ENCODE measurements around the gene ANKRD44. TPM values are rescaled to one million over a fixed set of nuclear protein-coding genes. Genes with fewer than 3 reads are reported as not detected.

Gene ANKRD44
- total and polyA plus RNA-seq, 2 of the 8 experiments (the other 6 are each of a cell fraction or from before 2014, with no cell fraction given), result 1.2 to 1.3 TPM

DNA sequence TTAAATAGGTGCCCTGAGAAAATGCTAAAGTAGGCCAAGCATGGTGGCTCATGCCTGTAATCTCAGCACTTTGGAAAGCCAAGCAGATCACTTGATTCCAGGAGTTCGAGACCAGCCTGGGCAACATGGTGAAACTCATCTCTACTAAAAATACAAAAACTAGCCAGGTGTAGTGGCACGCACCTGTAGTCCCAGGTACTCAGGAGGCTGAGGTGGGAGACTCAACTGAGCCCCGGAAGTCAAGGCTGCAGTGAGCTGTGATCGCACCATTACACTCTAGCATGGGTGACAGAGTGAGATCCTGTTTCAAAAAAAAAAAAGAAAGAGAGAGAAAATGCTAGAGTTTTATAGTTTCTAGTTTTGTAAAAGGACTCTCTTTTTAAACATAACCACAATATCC, 12.0 kb downstream of the ANKRD44 start:
- POLR2A ChIA-PET (ENCODE audit: partially characterized antibody), result no interaction called here
- FAIRE-seq, result no peak
- no peak overlapping the region for H3K9ac ChIP-seq (replicated peaks in 1 of 4; ENCODE audit: extremely low read depth in 1 of 4, low read depth in 3 of 4, low read length in 3 of 4)
- no peak for TF ChIP-seq TAF7 (optimal IDR thresholded peaks at IDR 0.05; ENCODE audit: borderline replicate concordance, low read depth, low read length)
- no peak for TF ChIP-seq SP4 (IDR thresholded peaks at IDR 0.05; ENCODE audit: low read length)
- TF ChIP-seq TAF1 (IDR thresholded peaks at IDR 0.05; ENCODE audit: low read depth, low read length), result no peak
- TF ChIP-seq SP2 (IDR thresholded peaks at IDR 0.05; ENCODE audit: low read length), result no peak
- no peak for TF ChIP-seq RFX5 (IDR thresholded peaks at IDR 0.05; ENCODE audit: borderline replicate concordance, low read depth, low read length)

More for the DNA sequence above, 12.0 kb downstream of the ANKRD44 start:
- no peak overlapping the region for H3K4me2 ChIP-seq (ENCODE audit: insufficient read depth in 1 of 2, low read depth in 2 of 2, low read length in 2 of 2)
- H3K56ac ChIP-seq (replicated peaks; ENCODE audit: insufficient read length, low read depth, low read length), result no peak overlapping the region
- no peak overlapping the region for H4K91ac ChIP-seq (replicated peaks; ENCODE audit: insufficient read length, low read length)
- CTCF ChIA-PET (ENCODE audit: partially characterized antibody), result interaction anchor here (1.2 kb wide), 1 partner anchor 11 kb away, joined by 3 read pairs; no protein-coding TSS in a partner anchor
- 93% methylated on average over 4 of the region's 4 CpGs; no CpG with 5 or more reads in 1 of the 2 experiments for WGBS, 2 experiments (ENCODE audit: extremely low coverage in 1 of 2, insufficient coverage in 1 of 2, insufficient read length in 1 of 2, insufficient replicate concordance in 2 of 2, low coverage in 1 of 2, low lambda C conversion rate in 2 of 2, missing lambda C conversion rate in 1 of 2)
- H2AK5ac ChIP-seq (ENCODE audit: low read depth, low read length), result no peak overlapping the region
- H3K18ac ChIP-seq (ENCODE audit: extremely low read depth, low read length), result no peak overlapping the region
- no peaks in the 10 kb centered on the region for H3K36me3 ChIP-seq (ENCODE audit: control insufficient read depth in 2 of 4, insufficient read depth in 4 of 4, low read length in 3 of 4)
- no peak overlapping the region for H3K23ac ChIP-seq (ENCODE audit: insufficient read length)
- H4K8ac ChIP-seq (ENCODE audit: extremely low read depth, insufficient read depth, low read length), result no peak overlapping the region
- no peak overlapping the region for H2BK15ac ChIP-seq (ENCODE audit: low read length)
- H2BK12ac ChIP-seq (ENCODE audit: low read depth, low read length), result no peak overlapping the region
- H3K9me3 ChIP-seq (ENCODE audit: insufficient read depth in 2 of 2, low read depth in 1 of 2, low read length in 1 of 2), result no peaks in the 10 kb centered on the region
- H3K14ac ChIP-seq (ENCODE audit: insufficient read length), result no peak overlapping the region
- no peaks in the 10 kb centered on the region for H4K20me1 ChIP-seq (replicated peaks in 1 of 2; ENCODE audit: control insufficient read depth in 1 of 2, insufficient read depth in 2 of 2, low read length in 2 of 2)
- H2BK5ac ChIP-seq (ENCODE audit: low read depth, low read length), result no peak overlapping the region
- H3K4ac ChIP-seq (replicated peaks; ENCODE audit: insufficient read length, low read depth, low read length), result no peak overlapping the region
- H3K4me3 ChIP-seq (ENCODE audit: extremely low read depth in 1 of 4, insufficient read depth in 2 of 4, low read depth in 3 of 4, low read length in 4 of 4), result no peak overlapping the region
- H3K23me2 ChIP-seq (ENCODE audit: low read depth, low read length), result no peaks in the 10 kb centered on the region
- no peak overlapping the region for H2BK120ac ChIP-seq (replicated peaks; ENCODE audit: low read depth, low read length)
- H3K27me3 ChIP-seq (replicated peaks in 1 of 4; ENCODE audit: control insufficient read depth in 3 of 4, extremely low read depth in 1 of 4, insufficient read depth in 3 of 4, low read length in 3 of 4), result no peaks in the 10 kb centered on the region
- no peak for DNase-seq (ENCODE audit: low read depth in 1 of 2, low spot score in 2 of 2)
- no peaks in the 10 kb centered on the region for H3K4me1 ChIP-seq (replicated peaks in 1 of 4; ENCODE audit: control insufficient read depth in 3 of 4, insufficient read depth in 4 of 4, low read length in 3 of 4)
- H3K79me2 ChIP-seq (ENCODE audit: control insufficient read depth in 1 of 2, insufficient read depth in 2 of 2, low read length in 2 of 2), result no peaks in the 10 kb centered on the region
- no peak overlapping the region for H2AFZ ChIP-seq (ENCODE audit: low read length)
- H4K5ac ChIP-seq (ENCODE audit: insufficient read length, low read depth, low read length), result no peak overlapping the region
- H2BK20ac ChIP-seq (ENCODE audit: low read length), result no peak overlapping the region
- no peaks in the 10 kb centered on the region for H3K79me1 ChIP-seq (ENCODE audit: low read depth, low read length)
- no peak overlapping the region for H3K27ac ChIP-seq (ENCODE audit: low read depth, low read length)

Data from H1 (cell line).